ENCODE results near the gene DNA2.
"Not testable (repeated sequence)": the region's sequence is repeated elsewhere in the genome, so short reads cannot be mapped to it uniquely, and the experiment has no call there.

DNA2 gene, protein sequence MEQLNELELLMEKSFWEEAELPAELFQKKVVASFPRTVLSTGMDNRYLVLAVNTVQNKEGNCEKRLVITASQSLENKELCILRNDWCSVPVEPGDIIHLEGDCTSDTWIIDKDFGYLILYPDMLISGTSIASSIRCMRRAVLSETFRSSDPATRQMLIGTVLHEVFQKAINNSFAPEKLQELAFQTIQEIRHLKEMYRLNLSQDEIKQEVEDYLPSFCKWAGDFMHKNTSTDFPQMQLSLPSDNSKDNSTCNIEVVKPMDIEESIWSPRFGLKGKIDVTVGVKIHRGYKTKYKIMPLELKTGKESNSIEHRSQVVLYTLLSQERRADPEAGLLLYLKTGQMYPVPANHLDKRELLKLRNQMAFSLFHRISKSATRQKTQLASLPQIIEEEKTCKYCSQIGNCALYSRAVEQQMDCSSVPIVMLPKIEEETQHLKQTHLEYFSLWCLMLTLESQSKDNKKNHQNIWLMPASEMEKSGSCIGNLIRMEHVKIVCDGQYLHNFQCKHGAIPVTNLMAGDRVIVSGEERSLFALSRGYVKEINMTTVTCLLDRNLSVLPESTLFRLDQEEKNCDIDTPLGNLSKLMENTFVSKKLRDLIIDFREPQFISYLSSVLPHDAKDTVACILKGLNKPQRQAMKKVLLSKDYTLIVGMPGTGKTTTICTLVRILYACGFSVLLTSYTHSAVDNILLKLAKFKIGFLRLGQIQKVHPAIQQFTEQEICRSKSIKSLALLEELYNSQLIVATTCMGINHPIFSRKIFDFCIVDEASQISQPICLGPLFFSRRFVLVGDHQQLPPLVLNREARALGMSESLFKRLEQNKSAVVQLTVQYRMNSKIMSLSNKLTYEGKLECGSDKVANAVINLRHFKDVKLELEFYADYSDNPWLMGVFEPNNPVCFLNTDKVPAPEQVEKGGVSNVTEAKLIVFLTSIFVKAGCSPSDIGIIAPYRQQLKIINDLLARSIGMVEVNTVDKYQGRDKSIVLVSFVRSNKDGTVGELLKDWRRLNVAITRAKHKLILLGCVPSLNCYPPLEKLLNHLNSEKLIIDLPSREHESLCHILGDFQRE
- total RNA-seq = 4.3 to 10.6 (median 7.7) reads per million in 4 donors

DNA sequence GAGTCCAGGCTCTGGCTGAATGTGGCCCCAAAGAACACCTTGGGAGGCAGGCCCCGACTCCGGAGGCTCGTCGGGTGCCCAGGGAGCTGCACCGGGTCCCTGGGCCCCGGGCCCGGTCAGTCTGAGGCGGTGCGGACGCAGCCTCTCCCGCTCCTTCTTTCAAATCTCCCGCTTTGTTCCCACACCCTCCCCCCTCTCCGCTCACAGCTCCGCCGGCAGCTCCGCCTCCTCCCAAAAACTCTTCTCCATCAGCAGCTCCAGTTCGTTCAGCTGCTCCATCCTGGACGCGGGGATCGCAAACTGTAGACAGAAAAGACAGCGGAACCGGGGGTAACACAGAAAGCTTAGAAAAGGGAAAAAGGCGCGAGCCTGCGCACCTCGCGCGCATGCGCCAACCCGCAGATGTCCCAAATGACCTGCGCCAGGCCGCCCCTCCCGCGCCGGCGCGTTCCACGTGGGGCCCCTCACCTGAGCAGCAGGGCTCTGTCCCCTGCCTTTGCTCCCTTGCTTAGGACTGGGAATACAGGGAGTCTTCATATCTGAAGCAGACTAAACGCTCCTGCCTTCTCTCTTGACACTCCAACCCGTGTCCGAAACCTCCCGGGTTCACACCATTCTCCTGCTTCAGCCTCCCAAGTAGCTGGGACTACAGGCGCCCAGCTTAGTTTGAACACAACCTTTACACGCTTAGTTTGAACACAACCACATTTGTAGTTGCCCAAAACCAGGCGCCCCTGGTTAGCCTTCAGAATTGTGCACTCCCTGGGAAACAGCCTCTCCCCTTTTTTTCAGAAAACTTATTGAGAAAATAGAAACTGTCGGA, at the start of gene DNA2:
Gene DNA2, minus strand, starts transcription at position 388 of the 823 bp plus-strand sequence. Its CDS starts 109 bp downstream, at position 279.
- DNase-seq = peak; percentile 40 to 85 (median 57)

DNA sequence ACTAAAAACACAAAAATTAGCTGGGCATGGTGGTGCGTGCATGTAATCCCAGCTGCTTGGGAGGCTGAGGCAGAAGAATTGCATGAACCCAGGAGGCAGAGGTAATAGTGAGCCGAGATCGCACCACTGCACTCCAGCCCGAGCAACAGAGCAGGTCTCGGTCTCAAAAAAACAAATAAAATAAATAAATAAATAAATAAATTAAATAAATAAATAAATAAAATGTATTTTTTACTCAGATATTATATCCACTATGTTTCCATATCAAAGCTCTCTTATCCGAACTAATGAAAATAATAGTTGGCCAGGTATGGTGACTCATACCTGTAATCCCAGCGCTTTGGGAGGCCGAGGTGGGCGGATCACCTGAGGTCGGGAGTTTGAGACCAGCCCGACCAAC, 46.8 kb upstream of the DNA2 start:
- not testable (repeated sequence) for DNase-seq

DNA sequence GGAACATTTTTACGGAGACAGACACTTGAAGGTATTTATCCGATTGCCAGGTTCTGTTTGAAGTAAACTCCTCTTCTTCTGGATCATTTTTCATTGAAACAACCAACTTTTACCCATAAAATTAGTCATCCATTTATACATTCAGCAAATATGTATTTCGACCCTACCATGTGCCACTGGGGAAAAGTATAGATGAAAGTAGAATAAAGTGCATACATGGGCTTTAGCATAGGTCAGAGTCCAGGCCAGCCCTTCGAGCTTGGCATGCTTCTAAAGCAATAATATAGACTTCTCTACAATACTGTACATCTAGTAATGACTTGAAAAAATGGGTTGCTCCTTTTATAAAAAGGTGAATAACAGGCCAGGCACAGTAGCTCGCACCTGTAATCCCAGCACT, 45.4 kb upstream of the DNA2 start:
- no peak for DNase-seq

DNA sequence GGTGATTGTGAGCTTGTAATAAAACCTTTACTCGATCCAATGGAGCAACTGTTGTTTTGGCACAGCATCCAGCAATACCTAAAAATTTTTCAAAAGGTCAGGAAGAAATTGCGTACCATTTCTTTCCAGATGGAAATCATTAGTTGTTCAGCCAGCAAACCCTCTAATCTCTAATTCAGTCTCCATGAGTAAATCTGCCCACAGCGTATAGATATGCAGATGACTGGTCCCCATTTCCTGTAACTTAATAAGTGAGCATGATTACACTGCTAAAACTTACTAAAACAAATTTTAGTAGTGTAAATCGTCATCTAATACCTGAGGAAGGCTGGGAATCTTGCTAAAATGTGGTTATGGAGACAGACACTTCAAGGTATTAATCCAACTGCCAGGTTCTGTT, 45.0 kb upstream of the DNA2 start:
- no peak for DNase-seq

DNA sequence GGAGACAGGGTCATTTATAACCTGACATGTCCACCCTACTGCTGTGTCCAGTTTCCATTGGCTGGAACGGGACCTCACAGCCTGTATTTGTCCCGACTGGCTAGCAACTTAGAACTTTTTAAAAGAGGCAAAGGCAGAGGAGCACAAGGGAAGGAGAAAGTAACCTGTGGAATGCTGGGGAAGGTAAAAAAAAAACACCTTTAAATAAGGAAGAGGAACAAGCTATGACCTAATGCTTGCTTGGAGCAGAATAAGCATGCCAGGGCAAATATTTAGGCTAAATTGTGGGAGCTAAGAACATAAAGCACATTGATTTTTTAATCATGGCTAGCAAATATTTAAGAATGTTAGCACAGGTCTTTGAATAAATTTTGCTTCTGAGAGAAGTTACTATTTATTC, 44.4 kb upstream of the DNA2 start:
- DNase-seq = not testable (repeated sequence)

DNA sequence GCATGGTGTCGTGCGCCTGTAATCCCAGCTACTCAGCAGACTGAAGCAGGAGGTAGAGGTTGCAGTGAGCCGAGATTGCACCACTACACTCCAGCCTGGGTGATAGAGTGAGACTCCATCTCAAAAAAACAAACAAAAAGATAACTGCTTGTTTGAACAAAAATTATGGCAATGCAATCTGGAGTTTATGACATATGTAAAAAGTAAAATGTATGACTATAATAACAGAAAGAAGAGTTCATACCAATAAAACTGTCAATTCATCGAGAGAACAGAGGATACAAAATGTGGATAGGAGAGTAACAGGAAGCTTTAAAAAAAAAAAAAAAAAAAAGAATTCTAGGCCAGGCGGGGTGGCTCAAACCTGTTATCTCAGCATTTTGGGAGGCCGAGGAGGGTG, 36.3 kb upstream of the DNA2 start:
- no peak for DNase-seq

DNA sequence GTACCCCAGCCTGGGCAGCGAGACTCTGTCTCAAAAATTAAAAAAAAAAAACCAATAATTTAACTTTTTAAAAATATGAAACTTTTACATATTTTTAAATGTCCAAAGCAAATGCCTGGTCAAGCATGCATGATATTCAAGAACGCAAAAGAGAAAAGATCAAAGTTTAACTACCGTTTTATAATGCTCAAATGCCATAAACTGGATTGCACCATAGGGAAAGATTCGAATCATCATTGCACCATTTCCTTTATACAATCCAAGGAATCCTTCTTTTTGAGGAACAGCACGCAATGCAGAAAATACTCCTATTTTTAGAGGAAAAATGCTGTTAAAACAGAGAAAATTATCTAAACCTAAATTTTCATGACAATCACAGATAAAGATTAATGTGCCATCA, 34.6 kb upstream of the DNA2 start:
- no peak for DNase-seq

DNA sequence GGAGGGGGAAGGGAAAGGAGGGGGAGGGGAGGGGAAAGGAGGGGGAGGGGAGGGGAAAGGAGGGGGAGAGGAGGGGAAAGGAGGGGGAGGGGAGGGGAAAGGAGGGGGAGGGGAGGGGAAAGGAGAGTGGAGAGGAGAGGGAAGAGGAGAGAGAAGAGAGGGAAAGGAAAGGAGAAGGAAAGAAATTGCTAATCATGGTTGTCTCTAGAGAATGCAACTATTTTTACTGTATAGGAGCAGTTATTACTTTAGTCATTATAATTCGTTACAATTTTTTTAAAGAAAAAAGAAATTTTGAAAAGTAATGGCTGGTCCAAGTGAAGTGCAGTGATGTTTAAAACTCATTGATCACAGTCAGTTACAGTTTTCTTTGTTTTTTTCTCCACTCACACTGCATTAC, 31.1 kb upstream of the DNA2 start:
- no peak for DNase-seq

DNA sequence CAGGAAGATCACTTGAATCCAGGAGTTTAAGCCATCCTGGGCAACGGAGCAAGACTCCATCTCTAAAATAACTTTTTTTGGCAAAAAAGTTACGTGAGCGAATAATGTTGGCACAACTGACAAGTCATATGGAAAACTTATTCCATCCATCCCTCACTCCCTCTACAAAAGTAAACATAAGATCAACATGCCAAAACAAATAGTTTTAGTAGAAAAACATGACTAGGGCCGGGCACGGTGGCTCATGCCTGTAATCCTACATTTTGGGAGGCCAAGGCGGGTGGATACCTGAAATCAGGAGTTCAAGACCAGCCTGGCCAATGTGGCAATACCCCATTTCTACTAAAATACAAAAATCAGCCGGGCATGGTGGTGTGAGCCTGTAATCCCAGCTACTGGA, 29.9 kb upstream of the DNA2 start:
- DNase-seq = no peak

DNA sequence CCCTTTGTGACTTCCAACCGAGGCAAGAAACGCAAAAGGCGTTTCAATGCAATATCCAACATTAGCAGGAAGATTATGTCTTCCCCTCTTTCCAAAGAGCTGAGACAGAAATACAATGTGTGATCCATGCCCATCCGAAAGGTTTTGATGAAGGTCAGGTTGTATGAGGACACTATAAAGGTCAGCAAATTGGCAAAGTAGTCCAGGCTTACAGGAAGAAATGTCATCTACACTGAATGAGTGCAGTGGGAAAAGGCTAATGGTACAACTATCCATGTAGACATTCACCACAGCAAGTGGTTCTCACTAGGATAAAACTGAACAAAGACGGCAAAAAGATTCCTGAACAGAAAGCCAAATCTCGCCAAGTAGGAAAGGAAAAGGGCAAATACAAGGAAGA, 27.8 kb upstream of the DNA2 start:
- no peak for DNase-seq

DNA sequence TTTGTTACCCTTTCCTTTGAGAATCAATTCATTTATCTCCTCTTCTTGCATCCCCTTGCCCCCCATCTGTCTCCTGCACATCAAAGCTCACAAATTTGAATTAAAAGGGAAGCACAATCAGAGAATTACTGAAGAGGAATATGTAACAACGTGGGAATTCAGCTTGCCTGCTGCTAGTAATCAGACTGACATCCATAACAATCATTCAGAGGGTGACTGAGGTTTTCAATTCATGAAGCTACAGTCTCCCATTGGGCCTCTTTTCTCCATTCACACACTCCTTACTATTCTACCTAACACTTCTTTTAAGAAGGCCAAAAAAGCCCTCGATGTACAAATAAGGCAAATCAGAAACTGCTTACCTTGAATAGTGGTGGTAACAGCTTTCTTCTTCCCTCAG, 24.3 kb upstream of the DNA2 start:
- DNase-seq = no peak

DNA sequence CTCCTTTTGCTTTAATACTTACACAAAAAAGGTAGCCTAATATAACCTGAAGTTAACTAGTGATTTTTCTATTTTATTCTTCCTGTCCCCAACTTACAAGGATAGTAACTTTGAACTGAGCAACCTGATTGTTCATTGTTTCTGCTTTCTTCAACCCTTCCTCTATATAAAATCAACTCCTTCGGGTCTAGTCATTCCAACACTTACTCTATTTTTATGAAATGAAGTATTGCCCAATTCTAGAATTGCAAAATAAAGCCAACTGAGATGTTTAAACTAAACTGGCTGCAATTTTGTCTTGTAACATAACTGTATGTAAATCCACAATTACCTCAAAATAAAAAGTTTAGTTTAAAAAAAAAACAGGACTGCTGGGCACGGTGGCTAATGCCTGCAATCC, 20.3 kb upstream of the DNA2 start:
- no peak for DNase-seq

DNA sequence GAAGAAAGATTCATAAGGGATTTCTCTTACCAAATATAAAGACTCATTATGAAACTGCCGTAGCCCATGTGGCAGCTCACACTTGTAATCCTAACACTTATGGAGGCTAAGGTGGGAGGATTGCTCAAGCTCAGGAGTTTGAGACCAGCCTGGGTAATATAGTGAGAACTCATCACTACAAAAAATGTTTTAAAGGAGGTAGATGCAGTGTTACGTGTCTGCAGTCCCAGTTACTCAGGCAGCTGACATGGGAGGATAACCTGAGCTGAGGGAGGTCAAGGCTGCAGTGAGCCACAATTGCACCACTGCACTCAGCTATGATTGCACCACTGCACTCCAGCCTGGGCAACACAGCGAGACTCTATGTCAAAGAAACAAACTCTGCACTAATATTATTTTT, 18.1 kb upstream of the DNA2 start:
- DNase-seq = no peak

DNA sequence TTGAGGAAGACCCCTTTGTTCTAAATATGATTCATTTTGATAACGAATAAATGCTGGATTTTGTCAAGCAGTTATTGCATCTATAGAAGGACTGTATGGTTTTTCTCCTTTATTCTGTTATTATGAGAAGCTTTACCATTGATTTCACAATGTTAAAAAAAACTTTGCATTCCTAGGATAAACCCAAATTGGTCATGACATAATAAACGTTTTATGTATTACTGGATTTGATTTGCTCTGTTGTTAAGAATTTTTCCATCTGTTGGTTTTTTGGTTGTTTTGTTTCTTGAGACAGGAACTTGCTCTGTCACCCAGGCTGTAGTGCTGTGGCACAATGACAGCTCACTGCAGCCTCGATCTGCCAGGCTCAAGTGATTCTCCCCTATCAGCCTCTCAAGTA, 2.2 kb upstream of the DNA2 start:
- no peak for DNase-seq

DNA sequence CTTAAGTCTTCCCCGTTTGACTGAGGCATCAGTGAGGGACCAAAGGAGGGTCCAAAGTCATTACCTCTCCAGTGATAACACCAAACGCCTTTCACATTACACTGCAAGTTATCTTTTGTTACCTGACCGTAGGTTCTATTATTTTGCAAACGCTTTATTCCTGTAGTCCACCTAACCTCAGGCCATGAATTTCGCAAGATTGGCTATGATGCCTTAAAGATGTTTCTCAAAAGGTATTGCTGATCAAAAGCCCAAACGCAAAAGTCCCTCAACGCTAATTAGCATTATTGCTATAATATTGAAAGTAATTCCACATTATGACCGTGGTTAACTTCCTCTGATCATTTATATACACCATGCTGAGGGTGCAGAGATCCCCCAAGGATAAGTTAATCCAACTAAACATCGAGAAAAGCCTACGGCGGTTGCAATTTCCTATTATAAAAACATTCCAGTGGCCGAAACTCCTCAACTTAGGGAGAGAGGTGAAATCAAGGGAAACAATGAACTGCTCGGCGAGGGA, 649 bp downstream of the DNA2 start:
- peak in 1 of 5 donors; percentile 7 for DNase-seq

DNA sequence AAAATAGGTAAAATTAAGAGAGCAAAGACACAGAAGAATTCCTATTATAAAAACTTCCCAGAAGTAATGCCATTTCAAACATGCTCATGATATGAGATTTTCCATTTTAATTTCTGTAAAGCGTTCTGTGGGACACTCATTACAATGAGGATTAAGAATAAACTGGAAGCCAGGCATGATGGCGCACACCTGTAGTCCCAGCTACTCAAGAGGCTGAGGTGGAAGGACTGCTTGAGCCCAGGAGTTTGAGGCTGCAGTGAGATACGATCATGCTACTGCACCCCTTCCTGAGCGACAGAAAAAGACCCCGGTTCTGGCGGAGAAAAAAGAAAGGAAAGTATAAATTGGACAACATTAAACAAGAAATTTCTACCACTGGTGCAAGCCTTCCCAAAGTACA, 1.5 kb downstream of the DNA2 start:
- no peak for DNase-seq

DNA sequence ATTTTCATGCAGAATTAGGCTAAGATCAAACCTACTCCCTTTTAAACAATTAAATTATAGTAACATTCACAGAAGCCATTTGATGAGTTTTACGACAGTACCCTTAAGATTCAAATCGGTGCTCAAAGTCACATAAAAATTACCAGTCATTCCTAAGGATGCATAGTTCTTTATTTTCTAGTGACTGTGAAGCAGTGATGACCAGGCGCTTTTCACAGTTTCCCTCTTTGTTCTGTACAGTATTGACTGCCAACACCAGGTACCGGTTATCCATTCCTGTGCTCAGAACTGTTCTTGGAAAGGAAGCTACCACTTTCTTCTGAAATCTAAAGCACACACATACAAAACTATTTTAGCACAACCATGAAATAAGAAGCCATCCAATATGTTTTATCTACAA, 1.9 kb downstream of the DNA2 start:
- DNase-seq = no peak

DNA sequence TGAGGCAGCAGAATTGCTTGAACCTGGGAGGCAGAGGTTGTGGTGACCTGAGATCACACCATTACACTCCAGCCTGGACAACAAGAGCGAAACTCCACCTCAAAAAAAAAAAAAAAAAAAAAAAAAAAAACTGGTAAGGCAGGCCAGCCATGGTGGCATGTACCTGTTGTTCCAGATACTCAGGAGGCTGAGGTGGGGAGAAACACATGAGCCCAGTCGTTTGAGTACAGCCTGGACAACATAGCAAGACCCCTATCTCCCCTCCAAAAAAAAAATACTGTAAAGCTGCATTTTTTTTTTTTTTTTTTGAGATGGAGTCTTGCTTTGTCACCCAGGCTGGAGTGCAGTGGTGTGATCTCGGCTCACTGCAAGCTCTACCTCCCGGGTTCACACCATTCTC, 7.0 kb downstream of the DNA2 start:
- DNase-seq = not testable (repeated sequence)

DNA sequence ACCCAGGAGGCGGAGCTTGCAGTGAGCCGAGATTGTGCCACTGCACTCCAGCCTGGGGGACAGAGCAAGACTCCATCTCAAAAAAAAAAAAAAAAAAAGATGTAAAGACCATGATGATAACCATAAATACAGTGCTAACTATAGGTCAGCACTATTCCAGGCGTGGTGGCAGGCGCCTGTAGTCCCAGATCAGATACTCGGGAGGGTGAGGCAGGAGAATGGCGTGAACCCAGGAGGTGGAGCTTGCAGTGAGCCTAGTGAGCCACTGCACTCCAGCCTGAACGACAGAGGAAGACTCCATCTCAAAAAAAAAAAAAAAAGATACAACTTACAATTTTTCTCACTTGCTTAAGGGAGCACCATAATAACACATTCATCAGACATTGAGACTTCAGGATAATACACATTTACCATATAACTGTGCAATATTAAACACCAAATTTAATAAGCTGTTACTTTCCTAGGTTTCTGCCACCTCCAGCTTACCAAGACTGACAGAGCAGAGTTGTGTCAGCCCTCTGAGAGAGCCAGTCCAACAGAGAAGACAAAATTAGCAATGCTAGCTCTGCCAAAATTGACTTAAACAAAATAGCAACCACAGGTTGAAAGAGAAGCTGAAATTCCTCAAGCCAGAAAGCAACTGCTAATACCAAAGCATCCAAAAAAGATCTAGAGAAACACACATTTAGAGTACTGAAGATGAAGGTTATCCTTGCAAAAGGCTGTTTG, 8.2 kb downstream of the DNA2 start:
- DNase-seq = no peak

DNA sequence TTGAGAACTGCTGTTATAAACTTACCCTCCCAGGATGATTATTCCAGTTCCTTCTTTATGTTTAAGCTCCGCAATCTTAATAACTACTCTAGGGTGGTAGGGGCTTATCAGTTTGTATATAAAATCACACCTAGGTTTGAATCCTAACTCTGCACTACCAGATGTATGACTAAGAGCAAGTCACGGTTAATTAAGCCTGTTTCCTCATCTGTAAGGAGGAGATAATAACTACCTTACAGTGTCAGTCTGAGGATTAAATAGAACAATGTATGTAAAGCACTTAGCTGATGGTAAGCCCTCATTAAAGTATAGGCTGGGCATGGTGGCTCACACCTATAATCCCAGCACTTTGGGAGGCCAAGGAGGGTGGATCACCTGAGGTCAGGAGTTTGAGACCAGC, 9.2 kb downstream of the DNA2 start:
- no peak for DNase-seq

DNA sequence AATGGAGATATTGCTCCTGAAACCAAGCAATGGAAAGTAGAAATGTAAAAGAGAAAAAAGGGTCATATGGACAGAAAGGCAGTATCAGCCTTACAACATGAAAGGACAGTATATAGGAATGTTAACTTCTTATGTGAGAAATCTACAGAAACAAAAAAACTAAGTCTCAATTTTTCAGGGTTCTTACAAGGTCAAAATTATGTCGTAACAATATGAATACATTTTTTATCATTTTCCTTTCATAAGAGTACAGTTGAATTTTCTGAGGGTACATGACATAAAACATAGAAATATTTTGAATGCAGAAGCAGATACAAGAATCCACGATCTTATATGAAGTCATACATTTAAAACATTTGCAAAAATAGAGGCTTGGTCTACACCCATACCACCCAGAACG, 10.7 kb downstream of the DNA2 start:
- no peak for DNase-seq

DNA sequence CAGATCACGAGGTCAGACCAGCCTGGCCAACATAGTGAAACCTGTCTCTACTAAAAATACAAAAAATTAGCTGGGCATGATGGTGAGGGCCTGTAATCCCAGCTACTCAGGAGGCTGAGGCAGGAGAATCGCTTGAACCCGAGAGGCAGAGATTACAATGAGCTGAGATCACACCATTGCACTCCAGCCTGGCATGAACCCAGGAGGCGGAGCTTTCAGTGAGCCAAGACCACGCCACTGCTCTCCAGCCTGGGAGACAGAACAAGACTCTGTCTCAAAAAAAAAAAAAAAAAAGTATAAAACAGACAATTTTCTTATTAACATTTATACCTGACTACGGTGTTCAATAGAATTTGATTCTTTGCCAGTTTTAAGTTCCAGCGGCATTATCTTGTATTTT, 22.1 kb downstream of the DNA2 start:
- not testable (repeated sequence) for DNase-seq
